Measurements from ENCODE around the gene SH3RF3. TPM values are rescaled to one million over a fixed set of nuclear protein-coding genes. Genes with fewer than 3 reads are reported as not detected.

The SH3RF3 gene
- total RNA-seq, 4 donors from 2014 or later = 2.8 to 5.7 (median 3.0) TPM

DNA sequence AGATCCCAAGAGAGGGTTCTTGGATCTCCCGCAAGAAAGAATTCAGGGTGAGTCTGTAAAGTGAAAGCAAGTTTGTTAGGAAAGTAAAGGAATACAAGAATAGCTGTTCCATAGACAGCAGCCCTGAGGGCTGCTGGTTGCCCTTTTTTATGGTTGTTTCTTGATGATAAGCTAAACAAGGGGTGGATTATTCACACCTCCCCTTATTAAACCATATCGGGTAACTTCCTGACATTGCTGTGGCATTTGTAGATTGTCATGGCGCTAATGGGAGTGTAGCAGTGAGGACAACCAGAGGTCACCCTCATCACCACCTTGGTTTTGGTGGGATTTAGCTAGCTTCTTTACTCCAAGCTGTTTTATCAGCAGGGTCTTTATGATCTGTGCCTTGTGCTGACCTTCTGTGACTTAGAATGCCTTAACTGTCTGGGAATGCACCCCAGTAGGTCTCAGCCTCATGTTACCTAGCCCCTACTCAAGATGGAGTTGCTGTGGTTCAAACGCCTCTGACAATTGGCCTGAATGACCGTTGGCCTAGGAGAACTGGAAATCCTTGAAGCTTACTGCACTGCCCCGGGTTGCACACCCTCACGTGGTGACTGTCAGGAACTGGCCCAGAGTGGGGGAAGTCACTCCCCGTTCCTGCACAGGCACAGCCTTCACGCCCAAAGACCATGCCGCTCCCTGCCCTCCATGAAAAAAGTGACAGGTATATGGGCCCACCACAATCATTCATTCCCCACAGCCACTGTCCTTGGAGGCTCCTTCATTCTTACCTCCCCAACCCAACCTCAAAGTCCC, 347.8 kb downstream of the SH3RF3 start:
- Histone ChIP-seq H3K36me3 (no peaks in the 10 kb centered on the region), H3K4me3 (no peak overlapping the region), H3K9me3 (no peaks in the 10 kb centered on the region), H3K27ac (no peak overlapping the region), H3K27me3 (no peaks in the 10 kb centered on the region), H3K4me1 (peaks cover 22 to 25% of the 10 kb centered on the region in 2 donors)
- DNase-seq = no peak
- intact Hi-C loops (cut with DNase I; ENCODE audit: low total_unique reads) (loop anchor here (10.0 kb wide), 1 partner anchor 562 kb away; no protein-coding TSS in a partner anchor), in situ Hi-C loops (cut with MboI; ENCODE audit: low sequenced_read_pairs in 4 of 4) (no loop called here)
- TF ChIP-seq, protein P1, sequence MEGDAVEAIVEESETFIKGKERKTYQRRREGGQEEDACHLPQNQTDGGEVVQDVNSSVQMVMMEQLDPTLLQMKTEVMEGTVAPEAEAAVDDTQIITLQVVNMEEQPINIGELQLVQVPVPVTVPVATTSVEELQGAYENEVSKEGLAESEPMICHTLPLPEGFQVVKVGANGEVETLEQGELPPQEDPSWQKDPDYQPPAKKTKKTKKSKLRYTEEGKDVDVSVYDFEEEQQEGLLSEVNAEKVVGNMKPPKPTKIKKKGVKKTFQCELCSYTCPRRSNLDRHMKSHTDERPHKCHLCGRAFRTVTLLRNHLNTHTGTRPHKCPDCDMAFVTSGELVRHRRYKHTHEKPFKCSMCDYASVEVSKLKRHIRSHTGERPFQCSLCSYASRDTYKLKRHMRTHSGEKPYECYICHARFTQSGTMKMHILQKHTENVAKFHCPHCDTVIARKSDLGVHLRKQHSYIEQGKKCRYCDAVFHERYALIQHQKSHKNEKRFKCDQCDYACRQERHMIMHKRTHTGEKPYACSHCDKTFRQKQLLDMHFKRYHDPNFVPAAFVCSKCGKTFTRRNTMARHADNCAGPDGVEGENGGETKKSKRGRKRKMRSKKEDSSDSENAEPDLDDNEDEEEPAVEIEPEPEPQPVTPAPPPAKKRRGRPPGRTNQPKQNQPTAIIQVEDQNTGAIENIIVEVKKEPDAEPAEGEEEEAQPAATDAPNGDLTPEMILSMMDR (IDR thresholded peaks at IDR 0.05 in 4 of 5, conservative IDR thresholded peaks at IDR 0.05 in 1 of 5) = no peak
- no peak for TF ChIP-seq POLR2A (IDR thresholded peaks at IDR 0.05)
- ATAC-seq = no peak

DNA sequence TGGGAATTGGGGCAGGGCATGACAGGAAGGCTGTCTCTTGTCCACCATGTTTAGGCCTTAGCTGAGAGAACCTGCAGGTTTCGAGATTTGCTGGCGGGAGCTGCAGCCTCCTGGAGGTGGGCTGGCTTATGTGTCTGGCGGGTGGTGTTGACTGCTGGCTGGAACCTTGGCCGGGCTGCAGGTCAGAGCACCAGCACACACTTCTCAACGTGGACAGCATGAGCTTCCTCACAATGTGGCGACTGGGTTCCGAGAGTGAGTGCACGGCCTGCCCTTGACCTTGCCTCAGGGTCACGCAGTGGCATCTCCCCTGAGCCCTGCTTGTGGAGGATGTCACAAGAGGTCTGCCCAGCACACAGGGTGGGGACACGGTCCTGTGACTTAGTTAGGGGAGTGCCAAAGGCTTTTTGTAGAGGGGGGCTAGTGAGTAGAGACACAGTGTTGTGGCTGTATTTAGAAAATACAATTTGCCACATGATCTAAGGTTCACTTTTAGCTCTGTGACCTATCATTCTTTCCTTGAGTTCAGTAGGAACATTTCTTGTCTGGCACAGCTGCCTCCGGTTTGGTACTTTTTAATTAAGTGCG, 350.0 kb downstream of the SH3RF3 start:
- DNase-seq = no peak
- Histone ChIP-seq H3K27me3 (no peaks in the 10 kb centered on the region), H3K4me3 (no peak overlapping the region), H3K4me1 (peaks cover 38 to 42% of the 10 kb centered on the region in 2 donors), H3K27ac (no peak overlapping the region), H3K36me3 (no peaks in the 10 kb centered on the region), H3K9me3 (no peaks in the 10 kb centered on the region)
- intact Hi-C loops (cut with DNase I; ENCODE audit: low total_unique reads) (loop anchor here (10.0 kb wide), 1 partner anchor 564 kb away; no protein-coding TSS in a partner anchor), in situ Hi-C loops (cut with MboI; ENCODE audit: low sequenced_read_pairs in 4 of 4) (no loop called here)
- TF ChIP-seq POLR2A (IDR thresholded peaks at IDR 0.05) = no peak
- TF ChIP-seq, protein P1 (IDR thresholded peaks at IDR 0.05 in 4 of 5, conservative IDR thresholded peaks at IDR 0.05 in 1 of 5) = no peak
- ATAC-seq = no peak

DNA sequence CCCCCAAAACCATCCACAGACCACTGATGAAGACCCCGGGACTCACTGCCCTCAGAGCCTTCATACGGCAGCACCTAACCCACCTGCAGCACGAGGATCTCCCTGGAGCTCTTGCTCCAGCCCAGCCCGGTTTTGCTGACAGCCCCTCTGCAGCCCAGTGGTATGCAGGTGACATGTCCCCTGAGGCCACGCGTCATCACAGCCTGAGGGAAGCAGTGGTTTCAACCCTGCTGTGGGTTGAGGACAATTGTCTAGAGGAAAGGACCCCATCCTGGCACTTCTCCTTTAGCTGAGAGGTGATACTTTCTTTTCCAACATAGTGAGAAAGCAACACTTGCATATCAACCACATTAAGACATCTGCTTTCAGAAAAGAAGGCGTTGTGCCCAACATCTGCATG, 350.8 kb downstream of the SH3RF3 start:
- H3K4me1 ChIP-seq = peaks cover 38 to 42% of the 10 kb centered on the region in 2 donors
- no peak for ATAC-seq
- no peak overlapping the region for H3K4me3 ChIP-seq
- H3K9me3 ChIP-seq = no peaks in the 10 kb centered on the region
- no peaks in the 10 kb centered on the region for H3K36me3 ChIP-seq
- no peaks in the 10 kb centered on the region for H3K27me3 ChIP-seq
- no peak overlapping the region for H3K27ac ChIP-seq
- intact Hi-C loops (cut with DNase I; ENCODE audit: low total_unique reads) = loop anchor here (10.0 kb wide), 1 partner anchor 565 kb away; no protein-coding TSS in a partner anchor
- DNase-seq = no peak
- TF ChIP-seq POLR2A (IDR thresholded peaks at IDR 0.05) = no peak
- TF ChIP-seq, protein P1 (IDR thresholded peaks at IDR 0.05 in 4 of 5, conservative IDR thresholded peaks at IDR 0.05 in 1 of 5) = no peak
- in situ Hi-C loops (cut with MboI; ENCODE audit: low sequenced_read_pairs in 4 of 4) = no loop called here

DNA sequence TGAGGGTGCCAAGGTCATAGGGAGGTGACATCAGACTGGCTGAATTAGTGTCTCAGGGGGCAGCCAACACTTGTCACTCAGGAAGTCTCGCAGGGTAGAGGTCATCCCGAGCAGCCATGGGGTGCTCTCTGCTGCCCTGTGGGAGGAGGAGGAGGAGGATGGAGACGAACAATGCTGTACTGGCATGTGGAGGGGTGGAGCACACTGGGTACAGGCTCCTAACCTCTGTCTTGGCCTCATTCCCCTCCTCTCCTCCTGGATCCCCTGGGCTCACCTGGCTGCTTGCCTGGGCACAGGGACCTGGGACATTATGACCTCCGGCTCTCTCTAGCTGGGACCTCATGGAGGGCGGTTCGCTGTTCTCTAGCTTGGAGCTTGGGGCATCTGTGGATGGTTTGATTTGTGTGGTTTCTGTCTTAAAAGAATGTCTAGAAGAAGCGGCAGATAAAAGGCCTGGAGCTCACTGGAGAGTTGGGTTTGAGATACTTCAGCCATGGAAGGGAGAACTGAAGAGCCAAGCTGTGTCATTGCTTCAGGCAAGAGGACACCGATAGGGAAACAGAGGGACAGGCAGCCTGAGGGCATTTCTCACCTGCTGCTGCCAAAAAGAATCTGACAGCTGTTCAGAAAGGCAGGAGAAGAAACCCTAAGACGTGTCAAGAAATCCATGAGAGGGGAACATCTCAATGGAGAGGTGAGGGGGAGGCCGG, 351.6 kb downstream of the SH3RF3 start:
- DNase-seq = no peak
- Histone ChIP-seq H3K27ac (peak overlapping the region; percentile 7 to 65 (median 48)), H3K9me3 (no peaks in the 10 kb centered on the region), H3K4me3 (no peak overlapping the region), H3K4me1 (peaks cover 38 to 42% of the 10 kb centered on the region in 2 donors), H3K36me3 (no peaks in the 10 kb centered on the region), H3K27me3 (no peaks in the 10 kb centered on the region)
- TF ChIP-seq, protein P1 (IDR thresholded peaks at IDR 0.05 in 4 of 5, conservative IDR thresholded peaks at IDR 0.05 in 1 of 5) = no peak
- no peak for TF ChIP-seq POLR2A (IDR thresholded peaks at IDR 0.05)
- peak; percentile 54 to 74 for ATAC-seq
- in situ Hi-C loops (cut with MboI; ENCODE audit: low sequenced_read_pairs in 4 of 4) (no loop called here), intact Hi-C loops (cut with DNase I; ENCODE audit: low total_unique reads) (no loop called here)
